HG02938 (cell line): ENCODE results near the gene IHH.

Experiments used
- ATAC-seq: cut with Tn5 transposase; IDR thresholded peaks from one replicate; pipeline ENCODE4 v1.9.1; 2021; ENCODE audit warnings: mild to moderate bottlenecking, moderate library complexity; ENCODE audit not compliant: unreplicated experiment

Gene IHH

GRCh38 chr2:219021591-219021990 is 39.1 kb downstream of the IHH start:
- no peak for ATAC-seq

- ATAC-seq, result no peak
These were observed 39.9 kb downstream of the IHH start for GRCh38 chr2:219020604-219021365.

DNA sequence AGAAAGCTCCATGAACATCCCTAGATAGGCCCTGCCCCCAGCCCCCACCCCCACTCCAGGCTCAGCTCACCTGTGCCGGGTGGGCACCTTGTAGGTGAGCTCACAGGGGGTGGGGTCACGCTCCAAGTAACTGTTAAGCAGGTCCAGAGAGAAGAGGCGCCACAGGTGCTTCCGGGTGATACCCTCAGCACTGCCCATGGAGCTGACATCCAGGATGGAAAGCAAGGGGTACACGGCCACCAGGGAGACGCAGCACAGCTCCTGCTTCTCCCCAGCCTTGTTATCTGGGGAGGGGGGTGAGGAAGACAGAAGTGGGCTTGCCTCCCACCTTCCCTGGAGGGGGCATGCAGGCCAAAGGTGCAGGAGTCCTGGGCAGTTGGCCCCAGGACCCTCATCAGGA is 41.3 kb downstream of the IHH start:
- no peak for ATAC-seq

DNA sequence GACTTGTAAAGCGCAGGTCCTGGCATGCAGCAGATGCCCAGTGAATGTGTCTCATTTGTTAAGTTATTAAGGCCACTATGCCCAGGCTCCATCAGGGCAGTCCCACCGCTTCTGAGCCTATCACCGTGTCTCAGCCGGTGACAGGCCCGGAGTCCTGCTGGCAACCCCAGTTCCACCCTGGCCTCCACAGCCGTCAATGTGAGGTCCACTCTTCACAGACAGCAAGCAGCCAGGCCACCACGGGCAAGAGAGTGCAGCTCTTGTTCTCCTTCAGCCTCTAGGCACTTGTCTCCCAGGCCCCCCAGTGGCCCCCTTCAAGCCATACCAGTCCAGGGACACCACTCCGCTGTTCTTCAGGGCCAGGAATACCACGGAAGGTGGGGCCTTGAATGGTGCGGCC is 42.0 kb downstream of the IHH start:
- no peak for ATAC-seq

GRCh38 chr2:219018286-219018685 is 42.4 kb downstream of the IHH start:
- ATAC-seq, result no peak

DNA sequence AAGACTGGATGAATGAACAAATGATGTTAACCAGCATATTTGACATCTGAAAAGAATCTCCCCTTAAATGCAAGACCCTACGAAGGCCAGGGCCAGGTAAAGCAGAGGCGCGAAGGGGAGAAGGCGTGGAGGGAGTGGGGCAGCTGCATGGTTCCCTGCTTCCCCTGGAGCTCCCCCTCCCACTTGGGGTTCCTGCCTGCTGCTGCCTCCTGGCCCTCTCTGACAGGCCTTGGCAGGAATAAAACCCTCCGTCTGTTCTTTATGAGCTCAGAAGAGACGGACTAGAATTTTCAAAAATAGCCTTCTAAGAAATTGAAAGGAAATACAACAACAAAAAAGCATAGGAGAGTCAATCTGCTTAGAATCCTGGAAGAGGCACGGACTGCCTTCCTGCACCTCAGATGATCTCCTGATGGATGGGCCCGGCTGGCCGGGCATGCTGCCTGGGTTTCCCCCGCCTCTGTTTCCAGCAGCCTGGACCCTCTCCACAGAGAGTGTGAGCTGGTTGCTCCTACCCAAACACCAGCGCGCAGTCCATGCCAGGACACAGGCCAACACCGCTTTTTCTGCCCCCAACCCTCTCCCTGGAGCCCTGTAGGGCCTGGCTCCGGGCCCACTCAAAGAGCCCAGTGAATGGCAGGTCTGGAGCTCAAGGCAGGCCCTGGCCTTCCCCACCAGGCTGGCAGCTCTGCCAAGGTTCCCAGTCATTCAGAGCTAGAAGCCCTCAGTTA is 43.4 kb downstream of the IHH start:
- ATAC-seq, result no peak

DNA sequence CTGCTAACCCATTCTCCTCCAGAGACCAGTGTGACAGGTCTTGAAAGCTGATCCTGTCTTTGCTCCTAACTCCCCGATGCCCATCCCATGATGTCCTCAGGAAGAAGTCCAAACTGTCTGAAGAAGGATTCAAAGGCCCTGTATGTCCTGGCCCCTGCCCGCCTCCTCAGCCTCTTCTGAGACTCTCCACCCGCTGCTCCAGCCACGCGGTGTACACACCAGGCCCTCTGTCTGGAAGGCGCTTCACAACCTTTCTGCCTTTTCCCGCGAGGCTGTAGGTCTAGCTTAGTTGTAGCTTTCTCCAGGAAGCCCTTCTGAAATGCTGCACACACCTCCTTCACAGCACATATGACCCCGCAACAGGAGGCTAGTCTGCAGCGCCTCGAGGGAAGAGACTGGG is 44.0 kb downstream of the IHH start:
- no peak for ATAC-seq

- ATAC-seq, result no peak
These were observed 49.8 kb downstream of the IHH start for GRCh38 chr2:219010873-219011272.

GRCh38 chr2:219010162-219010756 is 50.5 kb downstream of the IHH start:
- no peak for ATAC-seq

- ATAC-seq, result no peak
These were observed 51.4 kb downstream of the IHH start for GRCh38 chr2:219009294-219009693.
